NB4 (cell line): ENCODE data around the gene CUEDC2.

Source experiments
- DNase-seq: peaks from one replicate; pipeline ENCODE4 v3.0.0; 2010; ENCODE audit warnings: low read depth
- H3K4me3 ChIP-seq: one replicate; pipeline ENCODE4 v1.5.1; 2011; ENCODE audit warnings: mild to moderate bottlenecking, low read depth, low read length, moderate library complexity
- CTCF ChIP-seq: IDR thresholded peaks from one replicate; pipeline ENCODE4 v1.5.1; 2012; ENCODE audit warnings: low read depth, low read length
- MAX ChIP-seq: IDR thresholded peaks from 2 replicates; pipeline ENCODE4 v1.6.1; 2011; ENCODE audit warnings: low read depth, low read length
- MYC ChIP-seq: IDR thresholded peaks from 2 replicates; pipeline ENCODE4 v1.6.1; 2011; ENCODE audit warnings: low read depth, low read length
- POLR2A ChIP-seq: IDR thresholded peaks from 2 replicates; pipeline ENCODE4 v1.6.1; 2011; ENCODE audit warnings: mild to moderate bottlenecking; ENCODE audit not compliant: insufficient read length; ENCODE audit errors: extremely low read depth

The CUEDC2 gene

GRCh38 chr10:102473445-102474331 is 41.3 kb upstream of the CUEDC2 start:
- DNase-seq = no peak
- no peak overlapping the region for H3K4me3 ChIP-seq
- TF ChIP-seq MYC (no peak), MAX (no peak)

GRCh38 chr10:102470579-102471546 is 38.5 kb upstream of the CUEDC2 start:
- TF ChIP-seq CTCF = no peak
- no peak for TF ChIP-seq POLR2A
- TF ChIP-seq MAX = no peak
- no peak for TF ChIP-seq MYC
- no peak overlapping the region for H3K4me3 ChIP-seq

GRCh38 chr10:102468683-102469082 is 36.3 kb upstream of the CUEDC2 start:
- no peak overlapping the region for H3K4me3 ChIP-seq
- no peak for TF ChIP-seq CTCF
- no peak for TF ChIP-seq MAX
- TF ChIP-seq MYC = no peak
- no peak for DNase-seq

More at GRCh38 chr10:102470579-102471546, 38.5 kb upstream of the CUEDC2 start:
- DNase-seq = no peak

- DNase-seq = peak; percentile 73
- H3K4me3 ChIP-seq = no peak overlapping the region
- TF ChIP-seq CTCF (no peak), MYC (no peak), MAX (no peak), POLR2A (no peak)
Measured at GRCh38 chr10:102467971-102468438, 35.6 kb upstream of the CUEDC2 start.

GRCh38 chr10:102467318-102467717 is 34.9 kb upstream of the CUEDC2 start:
- H3K4me3 ChIP-seq = no peak overlapping the region
- no peak for DNase-seq
- TF ChIP-seq MYC (no peak), CTCF (no peak), POLR2A (no peak), MAX (no peak)

- DNase-seq = no peak
- H3K4me3 ChIP-seq = no peak overlapping the region
- no peak for TF ChIP-seq MYC
- no peak for TF ChIP-seq POLR2A
- TF ChIP-seq MAX = no peak
- no peak for TF ChIP-seq CTCF
Measured at GRCh38 chr10:102465466-102465865, 33.1 kb upstream of the CUEDC2 start.
